NCI-H146 treated with DMSO at 0.1 percent for 48 hours (cell line): ENCODE results near the gene KIF6.
"Not testable (repeated sequence)": the region's sequence is repeated elsewhere in the genome, so short reads cannot be mapped to it uniquely, and the experiment has no call there.

ENCODE experiments used
- DNase-seq: peaks from one replicate; lab custom pipeline; 2025; ENCODE audit not compliant: unreplicated experiment; lab: John Stamatoyannopoulos, UW

Gene KIF6

GRCh38 chr6:39707962-39708683, 17.1 kb downstream of the KIF6 start:
- DNase-seq, result no peak

GRCh38 chr6:39706819-39707335, 18.3 kb downstream of the KIF6 start:
- DNase-seq, result no peak

GRCh38 chr6:39702265-39702664, 22.9 kb downstream of the KIF6 start:
- DNase-seq, result no peak

GRCh38 chr6:39700362-39700761, 24.8 kb downstream of the KIF6 start:
- no peak for DNase-seq

GRCh38 chr6:39698789-39699188, 26.4 kb downstream of the KIF6 start:
- no peak for DNase-seq

- no peak for DNase-seq
Observed at GRCh38 chr6:39696986-39697788, 28.0 kb downstream of the KIF6 start.

- no peak for DNase-seq
Observed at GRCh38 chr6:39695447-39695846, 29.8 kb downstream of the KIF6 start.

GRCh38 chr6:39693206-39693605, 32.0 kb downstream of the KIF6 start:
- no peak for DNase-seq

- DNase-seq, result no peak
Observed at GRCh38 chr6:39688494-39688893, 36.7 kb downstream of the KIF6 start.

GRCh38 chr6:39686976-39687375, 38.2 kb downstream of the KIF6 start:
- no peak for DNase-seq

GRCh38 chr6:39685938-39686337, 39.3 kb downstream of the KIF6 start:
- DNase-seq, result no peak

GRCh38 chr6:39685489-39685826, 39.8 kb downstream of the KIF6 start:
- no peak for DNase-seq

- DNase-seq, result no peak
Observed at GRCh38 chr6:39684790-39685488, 40.3 kb downstream of the KIF6 start.

GRCh38 chr6:39681674-39682121, 43.5 kb downstream of the KIF6 start:
- DNase-seq, result no peak

GRCh38 chr6:39678914-39679313, 46.3 kb downstream of the KIF6 start:
- DNase-seq, result no peak

GRCh38 chr6:39677318-39677717, 47.9 kb downstream of the KIF6 start:
- not testable (repeated sequence) for DNase-seq

GRCh38 chr6:39670519-39670918, 54.7 kb downstream of the KIF6 start:
- no peak for DNase-seq

GRCh38 chr6:39669973-39670342, 55.2 kb downstream of the KIF6 start:
- no peak for DNase-seq

GRCh38 chr6:39669207-39669972, 55.8 kb downstream of the KIF6 start:
- DNase-seq, result no peak

- no peak for DNase-seq
Observed at GRCh38 chr6:39666706-39667489, 58.3 kb downstream of the KIF6 start.
